H1 (cell line): ENCODE results near the gene TESMIN. TPM values are rescaled to one million over a fixed set of nuclear protein-coding genes. Genes with fewer than 3 reads are reported as not detected.

Experiments used
- EGR1 ChIP-seq: IDR thresholded peaks from 2 replicates; pipeline ENCODE4 v1.6.1; 2011; ENCODE audit warnings: low read depth, low read length, borderline replicate concordance
- EP300 ChIP-seq, 2 experiments: IDR thresholded peaks; 1 replicate in 1 of 2; 2 replicates in 1 of 2; pipeline ENCODE4 v1.6.1; 2011 to 2012; ENCODE audit warnings: low read depth in 2 of 2, low read length in 2 of 2, mild to moderate bottlenecking in 2 of 2, borderline replicate concordance in 1 of 2, inconsistent platforms in 1 of 2, moderate library complexity in 1 of 2
- RFX5 ChIP-seq: IDR thresholded peaks from 2 replicates; pipeline ENCODE4 v1.6.1; 2011; ENCODE audit warnings: low read depth, low read length, improper control_type of control experiment, borderline replicate concordance
- RNF2 ChIP-seq: fragments of 200-900, 300-1000 bp; sonication (generic); IDR thresholded peaks from 2 replicates; pipeline ENCODE4 v1.7.1; 2016; ENCODE audit warnings: borderline replicate concordance, low read depth, mild to moderate bottlenecking, antibody characterized with exemption, low read length; ENCODE audit not compliant: poor library complexity, severe bottlenecking; ENCODE audit errors: missing control alignments
- polyA plus RNA-seq, 7 experiments: library from polyadenylated mRNA; depleted of rRNA in 3 of 7; stranded (reverse) in 5 of 7; unstranded in 2 of 7; fragments of >200 nt in 5 of 7; fragments of 200-250 nt in 2 of 7; gene quantifications; 1 replicate in 5 of 7; 2 replicates in 1 of 7; 4 replicates in 1 of 7; pipeline versions ENCODE4 v1.2.1 to v1.2.3, GENCODE V29; 2011 to 2013; ENCODE audit warnings: missing spikeins in 2 of 7, mixed read lengths in 2 of 7
- total RNA-seq: library from RNA; stranded (reverse); fragmentation: NEBNext Ultra II Directional; extraction: Animal tissue kit (Norgen Biotek cat#: 25700); gene quantifications from 2 replicates; pipeline ENCODE4 v1.2.1, GENCODE V29; 2021

Gene TESMIN
- total and polyA plus RNA-seq, 2 of the 8 experiments (the other 6 are each of a cell fraction or from before 2014, with no cell fraction given), result 22.6 to 61.1 TPM

GRCh38 chr11:68709062-68709461 lies 42.3 kb downstream of the TESMIN start (continued):
- TF ChIP-seq EGR1, result no peak
- TF ChIP-seq RNF2, result no peak
- no peak for TF ChIP-seq RFX5
- no peak for TF ChIP-seq EP300 (IDR thresholded peaks at IDR 0.05; ENCODE audit: borderline replicate concordance in 1 of 2, low read depth in 2 of 2, low read length in 2 of 2)
